K562 (cell line): ENCODE measurements around the gene KIF25. TPM values are rescaled to one million over a fixed set of nuclear protein-coding genes. Genes with fewer than 3 reads are reported as not detected.

Experiments used
- ATAC-seq: fragments of 200-7000 bp; cut with Tn5 transposase; 3 replicates; pipeline ENCODE4 v1.9.1; 2020; ENCODE audit warnings: moderate library complexity
- BruUV-seq: library from RNA; stranded (reverse); fragments of 400-500 nt; replicated peaks from 2 replicates; lab custom pipeline; 2021; lab: Mats Ljungman, UMichigan
- CTCF ChIA-PET: fragments of 300-600 bp; formaldehyde crosslinking; extraction: SDS; loops from one replicate; lab custom pipeline; 2021; ENCODE audit warnings: low intra/inter-chr PET ratio; lab: Yijun Ruan, JAX
- POLR2A ChIA-PET: fragments of 300-600, 350-650 bp; sonication (Branson Sonifier 250); formaldehyde crosslinking; extraction: SDS; loops from one replicate; lab custom pipeline; 2021; ENCODE audit warnings: antibody characterized with exemption, inconsistent platforms; lab: Yijun Ruan, JAX
- DNase-seq, 4 experiments: peaks; one replicate each; pipeline versions ENCODE4 v3.0.0 to v3.0.0-alpha.2; 2011 to 2018; ENCODE audit warnings: low spot score in 3 of 4, mixed read lengths in 3 of 4; ENCODE audit errors: extremely low read depth in 1 of 4
- FAIRE-seq: peaks from 2 replicates; lab custom pipeline; 2011; peaks lifted over from hg19 to GRCh38; lab: Jason Lieb, UNC
- H2AFZ ChIP-seq: 2 replicates; pipeline ENCODE4 v1.6.0; 2011; ENCODE audit warnings: low read depth, low read length, control low read depth, inconsistent platforms
- H3K27ac ChIP-seq: fragments of 200-600 bp; 3 replicates; pipeline ENCODE4 v1.8.0; 2011; ENCODE audit warnings: low read depth, mild to moderate bottlenecking, control low read depth, inconsistent platforms, low read length, moderate library complexity, mixed read lengths; ENCODE audit errors: extremely low read depth
- H3K27me3 ChIP-seq, 2 experiments: fragments of 300-600 bp in 1 of 2; 2 replicates in 1 of 2; 3 replicates in 1 of 2; pipeline versions ENCODE4 v1.6.0 to v1.8.0; 2011; ENCODE audit warnings: inconsistent platforms in 2 of 2, low read length in 2 of 2, mild to moderate bottlenecking in 1 of 2, mixed read lengths in 1 of 2, moderate library complexity in 1 of 2; ENCODE audit not compliant: control insufficient read depth in 2 of 2, insufficient read depth in 2 of 2
- H3K36me3 ChIP-seq: fragments of 300-600 bp; 3 replicates; pipeline ENCODE4 v1.8.0; 2011; ENCODE audit warnings: mild to moderate bottlenecking, low read length, inconsistent platforms; ENCODE audit not compliant: control insufficient read depth, insufficient read depth
- H3K4me1 ChIP-seq, 2 experiments: fragments of 200-600 bp in 1 of 2; replicated peaks in 1 of 2; 2 replicates in 1 of 2; 3 replicates in 1 of 2; pipeline versions ENCODE4 v1.5.1 to v1.8.0; 2011; ENCODE audit warnings: inconsistent platforms in 2 of 2, low read length in 2 of 2, mild to moderate bottlenecking in 1 of 2, mixed read lengths in 1 of 2, moderate library complexity in 1 of 2; ENCODE audit not compliant: control insufficient read depth in 2 of 2, insufficient read depth in 2 of 2
- H3K4me2 ChIP-seq: 2 replicates; pipeline ENCODE4 v1.6.1; 2011; ENCODE audit warnings: low read length, control low read depth, inconsistent platforms, mixed read lengths; ENCODE audit not compliant: insufficient read depth
- H3K4me3 ChIP-seq: fragments of 200-600 bp; sonication (generic), shearing (Covaris generic); 2 replicates; pipeline ENCODE4 v1.5.1; 2016; ENCODE audit warnings: control low read depth, inconsistent platforms
- H3K79me2 ChIP-seq: fragments of 200-600 bp; 3 replicates; pipeline ENCODE4 v1.8.0; 2011; ENCODE audit warnings: low read length, inconsistent platforms; ENCODE audit not compliant: control insufficient read depth, insufficient read depth
- H3K9ac ChIP-seq, 2 experiments: 2 replicates each; pipeline versions ENCODE4 v1.6.0 to v1.6.1; 2011; ENCODE audit warnings: low read depth in 2 of 2, low read length in 2 of 2, control low read depth in 1 of 2, inconsistent platforms in 1 of 2, mild to moderate bottlenecking in 1 of 2, mixed read lengths in 1 of 2; ENCODE audit not compliant: insufficient read depth in 1 of 2
- H3K9me1 ChIP-seq: one replicate; pipeline ENCODE4 v1.6.0; 2011; ENCODE audit warnings: inconsistent platforms, mild to moderate bottlenecking, low read length, moderate library complexity; ENCODE audit not compliant: control insufficient read depth, insufficient read depth
- H3K9me3 ChIP-seq: replicated peaks from 2 replicates; pipeline ENCODE4 v1.5.1; 2011; ENCODE audit warnings: low read depth, low read length, inconsistent platforms; ENCODE audit not compliant: control insufficient read depth, insufficient read depth
- H4K20me1 ChIP-seq: replicated peaks from 2 replicates; pipeline ENCODE4 v1.6.1; 2011; ENCODE audit warnings: low read length, inconsistent platforms, mixed read lengths; ENCODE audit not compliant: control insufficient read depth, insufficient read depth
- CEBPG ChIP-seq, 3 experiments: fragments of 200-800 bp in 1 of 3; sonication (Bioruptor generic) in 1 of 3; sonication (generic) in 1 of 3; formaldehyde crosslinking in 1 of 3; IDR thresholded peaks in 2 of 3; conservative IDR thresholded peaks in 1 of 3; 2 replicates each; pipeline versions ENCODE4 v1.6.1 to v1.8.0; 2016 to 2022; ENCODE audit warnings: missing compliant biosample characterization in 2 of 3, missing genetic modification characterization in 2 of 3, mild to moderate bottlenecking in 1 of 3, missing genetic modification reagents in 1 of 3
- CREM ChIP-seq: IDR thresholded peaks from 2 replicates; pipeline ENCODE4 v1.6.1; 2014; ENCODE audit warnings: antibody characterized with exemption, low read depth
- ETV1 ChIP-seq: fragments of 450-650 bp; conservative IDR thresholded peaks from 2 replicates; pipeline ENCODE4 v1.6.1; 2016; ENCODE audit warnings: missing genetic modification characterization, control low read depth, low read depth, missing compliant biosample characterization
- FOXM1 ChIP-seq, 2 experiments: fragments of 450-650 bp in 1 of 2; sonication (generic) in 1 of 2; formaldehyde crosslinking in 1 of 2; IDR thresholded peaks; 2 replicates each; pipeline versions ENCODE4 v1.6.1 to v1.9.0; 2017 to 2022; ENCODE audit warnings: low read depth in 2 of 2, mild to moderate bottlenecking in 2 of 2, missing genetic modification reagents in 1 of 2, moderate library complexity in 1 of 2
- HNRNPUL1 ChIP-seq: fragments of 200-400 bp; formaldehyde crosslinking; IDR thresholded peaks from 2 replicates; pipeline ENCODE4 v1.6.1; 2017; ENCODE audit warnings: low read length
- KDM5B ChIP-seq: fragments of 200-600 bp; sonication (generic); IDR thresholded peaks from 2 replicates; pipeline ENCODE4 v1.6.1; 2012; ENCODE audit warnings: low read depth, mild to moderate bottlenecking, moderate library complexity, low read length, control low read depth, inconsistent platforms; ENCODE audit not compliant: insufficient replicate concordance
- NEUROD1 ChIP-seq: fragments of 150-350 bp; IDR thresholded peaks from 2 replicates; pipeline ENCODE4 v1.6.1; 2014; ENCODE audit warnings: borderline replicate concordance, low read length, low read depth; ENCODE audit not compliant: partially characterized antibody
- POLR2B ChIP-seq: fragments of 450-650 bp; IDR thresholded peaks from 2 replicates; pipeline ENCODE4 v1.6.1; 2018; ENCODE audit warnings: low read depth; ENCODE audit not compliant: partially characterized antibody
- ZFP36 ChIP-seq: fragments of 150-350 bp; IDR thresholded peaks from 2 replicates; pipeline ENCODE4 v1.6.1; 2018; ENCODE audit warnings: low read length, low read depth; ENCODE audit not compliant: partially characterized antibody
- ZNF3 ChIP-seq: fragments of 250-450 bp; sonication (Bioruptor Pico); IDR thresholded peaks from 2 replicates; pipeline ENCODE4 v1.5.0; 2021; ENCODE audit warnings: mild to moderate bottlenecking, moderate library complexity
- ZNF436 ChIP-seq: fragments of 250-450, 450-650 bp; sonication (Bioruptor Pico); formaldehyde crosslinking; IDR thresholded peaks from 2 replicates; pipeline ENCODE4 v1.7.0; 2020; ENCODE audit warnings: mild to moderate bottlenecking
- WGBS: fragments of 100-300 bp; shearing (Covaris generic); methylation state at CpG from one replicate; pipeline ENCODE4 v1.1.6; 2016; ENCODE audit warnings: low coverage, mixed read lengths; ENCODE audit not compliant: insufficient coverage; ENCODE audit errors: missing lambda C conversion rate; 5-methylcytosine and 5-hydroxymethylcytosine counted together
- in situ Hi-C: fragments of 300-500 bp; cut with MboI; formaldehyde crosslinking; loops from 4 replicates; pipeline ENCODE4 v1.15.0; 2018; ENCODE audit warnings: inconsistent platforms, mixed read lengths
- intact Hi-C: fragments of 100-400 bp; cut with micrococcal nuclease; formaldehyde crosslinking; loops from 2 replicates; pipeline ENCODE4 v1.14.2; 2022
- polyA plus RNA-seq, 8 experiments: library from polyadenylated mRNA; depleted of rRNA in 4 of 8; stranded (reverse) in 5 of 8; unstranded in 3 of 8; fragments of >200 nt; fragmentation: Nextera tagmentation in 2 of 8; fragmentation: Illumina TruSeq in 1 of 8; extraction: Ambion mirVana in 2 of 8; extraction: Trizol in 1 of 8; gene quantifications; 2 replicates each; pipeline versions ENCODE4 v1.2.1 to v1.2.3, GENCODE V29; 2011 to 2014; ENCODE audit warnings: inconsistent platforms in 1 of 8, missing spikeins in 1 of 8
- total RNA-seq, 7 experiments: library from RNA; depleted of rRNA in 6 of 7; stranded (reverse); fragments of >200 nt in 6 of 7; fragmentation: Illumina TruSeq in 2 of 7; extraction: Trizol in 2 of 7; gene quantifications; 2 replicates each; pipeline versions ENCODE4 v1.2.1 to v1.2.3, GENCODE V29; 2011 to 2021; ENCODE audit warnings: low replicate concordance in 1 of 7

KIF25 gene
- total and polyA plus RNA-seq, 9 of the 15 experiments (the other 6 are each of a cell fraction or from before 2014, with no cell fraction given): 0.04 to 0.49 (median 0.23) TPM; not detected in 5

- Histone ChIP-seq H3K27me3 (peaks cover 36 to 43% of the 10 kb centered on the region in 2 experiments), H3K9ac (no peak overlapping the region), H3K4me1 (no peaks in the 10 kb centered on the region), H3K4me2 (no peak overlapping the region), H3K9me1 (no peaks in the 10 kb centered on the region), H2AFZ (no peak overlapping the region), H3K4me3 (no peak overlapping the region), H3K36me3 (no peaks in the 10 kb centered on the region), H3K9me3 (peaks cover 6% of the 10 kb centered on the region; the same call in 1 of the 2 replicates), H3K79me2 (no peaks in the 10 kb centered on the region), H3K27ac (no peak overlapping the region), H4K20me1 (no peaks in the 10 kb centered on the region)
- no peak for TF ChIP-seq ZFP36
- TF ChIP-seq CEBPG (CRISPR knock-in tag; IDR thresholded peaks at IDR 0.05): no peak
- no peak for TF ChIP-seq CEBPG (tag; conservative IDR thresholded peaks at IDR 0.05 in 1 of 2, IDR thresholded peaks at IDR 0.05 in 1 of 2)
- no peak for TF ChIP-seq ZNF3 (CRISPR knock-in tag)
- no peak for TF ChIP-seq ETV1
- no peak for TF ChIP-seq ZNF436
- TF ChIP-seq NEUROD1: no peak
- TF ChIP-seq FOXM1 (IDR thresholded peaks at IDR 0.05; ENCODE audit: low read depth): no peak
- TF ChIP-seq FOXM1 (CRISPR knock-in tag; IDR thresholded peaks at IDR 0.05; ENCODE audit: low read depth): no peak
- TF ChIP-seq CREM: no peak
- TF ChIP-seq HNRNPUL1: no peak
- no peak for TF ChIP-seq POLR2B
- no peak for TF ChIP-seq KDM5B
- DNase-seq (no peak), FAIRE-seq (no peak), ATAC-seq (no peak)
- POLR2A ChIA-PET: no interaction called here
- BruUV-seq: no TSS peak
- intact Hi-C loops: no loop called here
- in situ Hi-C loops: no loop called here
- CTCF ChIA-PET: no interaction called here
- 0% methylated on average over 4 of the region's 4 CpGs for WGBS
Observed at GRCh38 chr6:168015009-168015408, 17.5 kb downstream of the KIF25 start.
